Aortic smooth muscle cell (primary cell): Measurements from ENCODE around the gene TGFA. TPM values are rescaled to one million over a fixed set of nuclear protein-coding genes. Genes with fewer than 3 reads are reported as not detected.

ENCODE experiments used
- total RNA-seq: library from RNA; depleted of rRNA; stranded (reverse); fragments of >200 nt; gene quantifications from 2 replicates; pipeline ENCODE4 v1.2.3, GENCODE V29; 2014

TGFA gene
- 0.06 TPM in 1 of 2 replicates, not detected in the other for total RNA-seq

GRCh38 chr2:70553584-70554337 lies at the start of gene TGFA:
Gene TGFA (minus strand): TSS chr2:70553826. CDS start chr2:70553767, 59 bp downstream.

Other genes starting within 250 kb of the TGFA start
- gene ADD2, start 214.4 kb upstream of the TGFA start, total RNA-seq: under 0.01 and 0.06 TPM in 2 replicates
- gene FIGLA, start 236.8 kb upstream of the TGFA start, total RNA-seq: not detected in 2 replicates